GM12891 (cell line): ENCODE data around the gene UNCX.

Source experiments
- POLR2A ChIP-seq: IDR thresholded peaks from 2 replicates; pipeline ENCODE4 v1.6.1; 2011; ENCODE audit warnings: low read depth, low read length, control low read depth
- SPI1 ChIP-seq: IDR thresholded peaks from 2 replicates; pipeline ENCODE4 v1.6.1; 2011; ENCODE audit warnings: low read depth, low read length, control low read depth
- TAF1 ChIP-seq: IDR thresholded peaks from 2 replicates; pipeline ENCODE4 v1.6.1; 2011; ENCODE audit warnings: low read depth, low read length, control low read depth

- TF ChIP-seq POLR2A (no peak), TAF1 (no peak), SPI1 (no peak)
These were observed 2.9 kb downstream of the UNCX start for GRCh38 chr7:1235501-1236131.
